HG02852 (cell line): Measurements from ENCODE around the gene PAX2.
"Not testable (repeated sequence)": the region's sequence is repeated elsewhere in the genome, so short reads cannot be mapped to it uniquely, and the experiment has no call there.

ENCODE experiments used
- ATAC-seq: cut with Tn5 transposase; IDR thresholded peaks from one replicate; pipeline ENCODE4 v1.9.1; 2021; ENCODE audit warnings: mild to moderate bottlenecking, moderate library complexity; ENCODE audit not compliant: unreplicated experiment

The PAX2 gene

GRCh38 chr10:100744987-100745881, at the start of gene PAX2:
Gene PAX2, plus strand, starts transcription at chr10:100745582. Its CDS starts 679 bp downstream, at chr10:100746261.
- no peak for ATAC-seq

GRCh38 chr10:100696477-100696901, 48.9 kb upstream of the PAX2 start:
- ATAC-seq, result no peak

GRCh38 chr10:100697070-100697469, 48.3 kb upstream of the PAX2 start:
- no peak for ATAC-seq

DNA sequence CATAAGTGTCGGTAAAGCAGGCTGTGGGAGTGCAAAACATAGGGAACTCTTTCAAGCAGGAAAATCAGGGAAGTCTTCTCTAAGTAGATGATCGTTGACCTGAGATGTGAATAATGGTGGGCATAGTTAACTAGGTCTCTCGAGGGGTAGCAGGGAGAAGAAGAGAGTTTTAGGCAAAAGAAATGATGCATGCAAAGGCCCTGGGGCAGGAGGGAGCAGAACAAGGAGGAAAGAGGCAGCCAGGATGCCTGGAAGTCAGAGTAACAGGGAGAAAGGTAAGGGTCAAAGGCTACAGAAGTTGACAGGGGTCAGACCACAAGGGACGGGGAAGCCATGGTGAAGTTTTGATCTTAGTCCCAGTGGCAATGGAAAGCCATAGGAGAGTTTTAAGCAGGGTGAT, 47.8 kb upstream of the PAX2 start:
- ATAC-seq, result no peak

DNA sequence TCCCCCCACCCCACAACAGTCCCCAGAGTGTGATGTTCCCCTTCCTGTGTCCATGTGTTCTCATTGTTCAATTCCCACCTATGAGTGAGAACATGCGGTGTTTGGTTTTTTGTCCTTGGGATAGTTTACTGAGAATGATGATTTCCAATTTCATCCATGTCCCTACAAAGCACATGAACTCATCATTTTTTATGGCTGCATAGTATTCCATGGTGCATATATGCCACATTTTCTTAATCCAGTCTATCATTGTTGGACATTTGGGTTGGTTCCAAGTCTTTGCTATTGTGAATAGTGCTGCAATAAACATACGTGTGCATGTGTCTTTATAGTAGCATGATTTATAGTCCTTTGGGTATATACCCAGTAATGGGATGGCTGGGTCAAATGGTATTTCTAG, 43.7 kb upstream of the PAX2 start:
- ATAC-seq, result not testable (repeated sequence)

- no peak for ATAC-seq
Observed at GRCh38 chr10:100705139-100705538, 40.2 kb upstream of the PAX2 start.

- ATAC-seq, result no peak
Observed at GRCh38 chr10:100707261-100707848, 38.0 kb upstream of the PAX2 start.

- no peak for ATAC-seq
Observed at GRCh38 chr10:100709146-100710082, 36.0 kb upstream of the PAX2 start.

DNA sequence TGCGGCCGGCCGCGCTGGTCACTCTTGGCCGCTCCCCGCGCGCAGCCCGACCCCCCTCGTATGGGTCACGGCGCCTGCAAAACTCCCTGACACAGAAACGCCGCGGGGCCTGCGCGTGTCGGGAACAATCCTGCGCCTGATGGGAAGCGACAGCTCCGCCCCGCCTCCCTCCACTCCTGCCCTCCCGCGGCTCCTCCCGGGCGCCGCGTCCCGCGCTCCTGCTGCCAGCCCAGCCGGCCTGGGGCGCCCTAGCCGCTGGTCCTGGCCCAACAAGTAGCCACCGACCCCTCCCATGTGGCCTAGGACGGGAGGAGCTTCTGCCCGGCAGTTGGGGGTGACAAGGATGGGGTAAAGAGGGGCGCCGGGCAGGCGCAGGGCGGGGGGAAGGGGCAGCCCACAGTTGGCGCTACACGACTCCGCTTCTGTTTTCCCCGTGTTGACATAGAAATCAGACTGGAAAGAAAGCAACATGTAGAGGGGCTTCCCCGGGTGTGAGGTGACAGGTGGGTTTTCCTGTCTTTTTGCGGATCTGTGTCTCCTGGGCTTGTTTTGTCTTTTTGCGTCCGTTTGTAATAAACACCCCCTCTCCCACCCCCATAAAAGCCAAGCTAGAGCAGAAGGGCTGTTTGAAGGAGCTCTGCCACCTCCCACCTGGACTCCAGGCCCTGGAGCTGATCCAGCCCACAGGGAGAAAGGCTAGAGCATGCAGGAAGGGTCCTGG, 35.1 kb upstream of the PAX2 start:
- no peak for ATAC-seq

DNA sequence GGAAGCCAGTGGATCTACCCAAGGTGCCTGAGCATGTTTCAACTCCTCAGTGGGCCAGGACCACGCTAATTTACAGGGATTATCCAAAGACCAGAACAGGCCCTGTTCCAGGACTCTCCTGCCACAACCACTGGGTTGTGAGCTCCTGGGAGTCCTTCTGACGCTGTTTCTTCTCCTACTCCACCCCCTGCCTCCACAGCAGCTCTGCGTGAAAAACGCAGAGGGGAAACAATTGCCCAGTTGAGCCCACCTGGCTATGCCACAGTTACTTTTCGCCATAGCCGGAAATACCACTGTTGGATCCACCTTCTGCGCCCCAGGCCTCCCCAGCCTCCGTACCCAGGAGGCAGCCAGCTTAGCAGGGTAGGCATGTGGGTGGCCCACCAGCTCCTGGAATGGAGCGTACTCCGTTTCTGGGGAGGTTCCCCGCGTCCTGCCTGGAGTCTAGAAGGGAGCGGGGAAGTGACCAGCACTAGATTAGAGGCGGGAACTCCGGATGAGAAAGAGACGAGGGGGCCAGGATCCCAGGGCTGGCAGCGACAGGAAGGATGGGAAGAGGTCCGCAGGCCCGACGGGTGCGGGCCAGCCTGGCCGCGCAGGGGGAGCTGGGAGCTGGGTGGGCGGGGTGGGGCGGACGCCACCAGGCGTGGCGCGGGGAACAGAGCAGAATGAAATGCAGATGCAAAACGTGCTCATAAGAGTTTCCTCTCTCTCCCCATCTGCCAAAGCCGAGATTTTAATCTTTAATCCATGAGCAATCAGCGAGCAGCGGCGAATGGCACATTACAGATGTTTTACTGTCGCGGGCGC, 32.1 kb upstream of the PAX2 start:
- no peak for ATAC-seq

DNA sequence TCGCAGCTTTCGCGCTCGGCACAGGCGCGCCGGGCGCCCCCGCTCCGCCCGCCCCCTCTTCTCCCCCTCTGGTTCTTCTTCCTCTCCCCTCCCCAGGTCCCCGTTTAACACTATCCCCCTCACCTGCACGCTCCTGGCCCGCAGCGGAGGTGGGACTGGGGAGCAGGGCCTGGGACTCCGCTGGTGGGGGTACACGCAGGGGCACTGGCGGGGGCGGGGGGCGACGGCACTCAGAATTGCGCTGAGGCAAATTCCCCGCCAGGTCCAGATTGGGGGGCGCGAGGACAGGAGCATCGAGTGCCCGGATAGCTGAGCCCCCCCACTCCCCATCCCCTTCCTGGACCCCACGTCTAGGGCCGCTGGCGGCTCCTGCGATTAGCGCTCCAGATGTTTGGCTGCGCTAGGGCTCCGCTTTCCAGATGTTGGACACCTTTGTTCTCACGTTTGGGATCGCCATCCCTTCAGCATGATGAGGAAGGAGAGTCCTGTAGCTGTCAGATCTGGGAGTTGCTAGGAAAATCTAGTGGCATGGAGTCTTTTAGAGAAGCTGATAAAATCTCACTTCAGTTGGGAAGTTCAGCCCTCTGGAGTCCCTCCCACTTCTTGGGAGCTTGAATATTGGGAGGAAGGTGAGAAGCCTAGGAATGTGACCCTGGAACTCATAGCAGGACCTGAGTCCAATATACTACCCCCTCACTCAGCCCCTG, 31.4 kb upstream of the PAX2 start:
- ATAC-seq, result no peak

DNA sequence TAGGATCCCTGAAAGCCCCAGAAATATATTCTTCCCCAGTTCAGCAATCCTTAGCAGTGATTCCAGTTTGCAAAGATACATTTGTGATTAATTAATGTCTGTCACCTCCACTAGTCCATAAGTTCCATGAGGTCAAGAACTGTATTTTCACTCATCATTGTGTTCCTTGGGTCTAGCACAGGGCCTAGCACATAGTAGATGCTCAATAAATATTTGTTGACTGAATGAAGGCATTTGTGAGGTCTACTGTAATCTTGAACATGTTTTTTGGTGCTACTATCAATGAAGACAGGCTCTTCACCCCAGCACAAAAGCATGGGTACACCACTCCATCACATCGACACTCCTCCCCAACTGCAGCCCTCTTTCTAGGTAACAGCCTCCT, 30.8 kb upstream of the PAX2 start:
- no peak for ATAC-seq

GRCh38 chr10:100715101-100715444, 30.3 kb upstream of the PAX2 start:
- no peak for ATAC-seq

DNA sequence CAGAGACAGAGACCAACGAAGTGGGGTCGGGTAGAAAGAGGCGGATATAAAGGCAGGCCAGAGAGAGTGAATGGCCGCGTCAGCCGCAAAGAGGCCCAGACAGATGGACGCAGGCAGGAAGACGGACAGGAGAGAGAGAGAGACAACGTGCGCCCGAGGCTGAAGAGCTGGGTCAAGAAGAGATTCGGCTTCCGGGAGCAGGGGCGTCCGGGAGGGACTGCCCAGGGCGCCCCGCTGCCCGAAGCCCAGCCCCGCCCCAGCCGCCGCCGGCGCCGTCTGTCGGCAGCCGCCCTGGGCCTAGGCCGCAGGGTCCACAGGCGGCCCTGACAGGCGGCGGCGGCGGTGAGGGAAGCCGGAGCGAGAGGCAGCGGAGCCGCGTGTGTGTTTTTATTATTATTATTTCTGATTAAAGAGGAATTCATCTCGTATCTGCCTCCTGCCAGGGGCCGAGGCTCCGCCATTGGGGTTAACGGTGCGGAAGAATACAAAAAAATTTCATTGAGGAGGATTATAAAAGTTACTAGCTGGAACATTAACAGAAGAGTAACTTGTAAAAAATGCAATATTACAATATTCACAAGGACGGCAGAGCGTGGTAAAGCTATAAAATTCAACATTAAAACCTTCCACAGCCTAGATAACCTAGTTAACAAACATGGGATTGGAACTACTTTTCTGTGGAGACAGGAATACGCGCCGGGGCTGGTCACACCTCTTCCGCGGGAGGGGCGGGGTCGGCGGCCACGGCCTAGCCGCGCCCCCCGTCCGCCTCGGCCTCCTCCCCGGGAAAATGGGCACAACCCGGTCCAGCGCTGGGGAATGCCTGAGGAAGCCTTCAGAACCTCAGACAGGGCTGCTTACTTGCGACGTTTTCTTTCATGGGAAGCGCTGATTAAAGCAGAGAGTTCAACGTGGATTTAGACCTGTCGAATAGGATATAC, 29.7 kb upstream of the PAX2 start:
- no peak for ATAC-seq

- no peak for ATAC-seq
Observed at GRCh38 chr10:100717166-100717565, 28.2 kb upstream of the PAX2 start.

GRCh38 chr10:100718197-100718742, 27.1 kb upstream of the PAX2 start:
- no peak for ATAC-seq

- ATAC-seq, result no peak
Observed at GRCh38 chr10:100723180-100723579, 22.2 kb upstream of the PAX2 start.
